ENCODE data around the gene GALNT9.

GALNT9 gene

DNA sequence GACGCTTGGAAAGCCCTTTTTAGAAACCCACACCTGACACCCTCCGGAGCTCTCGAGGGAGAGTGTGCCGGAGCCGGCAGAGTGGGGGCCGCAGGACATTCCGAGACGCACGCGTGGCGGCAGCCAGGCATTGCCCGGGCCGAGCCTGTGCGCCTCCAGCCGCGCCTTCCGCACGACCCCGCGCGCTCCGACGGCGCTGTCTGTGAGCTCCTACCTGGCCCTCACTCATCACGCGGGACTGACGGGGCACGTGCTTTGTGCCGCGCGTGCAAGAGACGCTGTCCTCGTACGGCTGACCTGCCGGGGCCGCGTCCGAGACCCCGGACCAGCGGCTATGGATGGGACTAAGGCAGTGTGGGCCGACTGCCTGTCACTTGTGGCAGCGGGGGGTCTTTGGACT is 5.2 kb downstream of the GALNT9 start:
- TF ChIP-seq CTCF (IDR thresholded peaks at IDR 0.05; ENCODE audit: low read depth, low read length): no peak
- no peak overlapping the region for H3K4me3 ChIP-seq (replicated peaks in 1 of 2; ENCODE audit: low read depth in 2 of 2, low read length in 2 of 2)
- DNase-seq (ENCODE audit: low read depth in 2 of 2): no peak

GRCh38 chr12:132323171-132324010 is 6.0 kb downstream of the GALNT9 start:
- DNase-seq (ENCODE audit: low read depth in 2 of 2): peak in 1 of 2 donors; percentile 8
- no peak overlapping the region for H3K4me3 ChIP-seq (replicated peaks in 1 of 2; ENCODE audit: low read depth in 2 of 2, low read length in 2 of 2)
- TF ChIP-seq CTCF (IDR thresholded peaks at IDR 0.05; ENCODE audit: low read depth, low read length): no peak

GRCh38 chr12:132322206-132323132 is 6.9 kb downstream of the GALNT9 start:
- DNase-seq (ENCODE audit: low read depth in 2 of 2): peak in 1 of 2 donors; percentile 32
- TF ChIP-seq CTCF (IDR thresholded peaks at IDR 0.05; ENCODE audit: low read depth, low read length): no peak

GRCh38 chr12:132321321-132322118 is 7.9 kb downstream of the GALNT9 start:
- H3K4me3 ChIP-seq (replicated peaks in 1 of 2; ENCODE audit: low read depth in 2 of 2, low read length in 2 of 2): no peak overlapping the region
- DNase-seq (ENCODE audit: low read depth in 2 of 2): no peak
- TF ChIP-seq CTCF (IDR thresholded peaks at IDR 0.05; ENCODE audit: low read depth, low read length): no peak

More at GRCh38 chr12:132322206-132323132, 6.9 kb downstream of the GALNT9 start:
- H3K4me3 ChIP-seq (replicated peaks in 1 of 2; ENCODE audit: low read depth in 2 of 2, low read length in 2 of 2): no peak overlapping the region

DNA sequence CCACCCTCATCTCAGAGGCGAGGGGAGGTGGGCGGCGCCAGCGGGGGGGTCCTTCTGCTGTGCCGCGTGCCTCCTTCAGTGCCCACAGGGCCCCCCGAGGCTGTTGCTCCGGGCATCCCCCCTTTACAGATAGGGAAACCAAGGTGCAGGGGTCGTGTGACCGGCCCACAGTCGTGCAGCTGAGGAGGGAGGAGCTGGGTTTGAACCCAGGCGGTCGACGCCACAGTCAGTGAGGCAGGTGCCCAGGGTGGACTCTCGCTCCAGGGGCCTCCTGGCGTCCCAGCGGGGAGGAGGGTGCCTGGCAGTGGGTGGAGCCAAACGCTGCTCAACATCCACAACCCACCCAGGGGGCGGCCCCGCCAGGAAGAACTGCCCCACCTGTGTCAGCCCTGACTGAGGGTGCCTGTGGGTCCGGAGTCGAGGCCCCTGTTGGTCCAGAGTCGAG is 8.6 kb downstream of the GALNT9 start:
- H3K4me3 ChIP-seq (replicated peaks in 1 of 2; ENCODE audit: low read depth in 2 of 2, low read length in 2 of 2): no peak overlapping the region
- no peak for TF ChIP-seq CTCF (IDR thresholded peaks at IDR 0.05; ENCODE audit: low read depth, low read length)
- no peak for DNase-seq (ENCODE audit: low read depth in 2 of 2)

GRCh38 chr12:132319991-132320570 is 9.3 kb downstream of the GALNT9 start:
- no peak for DNase-seq (ENCODE audit: low read depth in 2 of 2)
- no peak overlapping the region for H3K4me3 ChIP-seq (replicated peaks in 1 of 2; ENCODE audit: low read depth in 2 of 2, low read length in 2 of 2)
- no peak for TF ChIP-seq CTCF (IDR thresholded peaks at IDR 0.05; ENCODE audit: low read depth, low read length)

Data from cardiac fibroblast (primary cell).